Activated CD8-positive, alpha-beta memory T cell treated with anti-CD3 and anti-CD28 coated beads, Interleukin-2, amount 50 U/mL, for 48 hours (primary cell): ENCODE measurements around the gene SLC41A3.
A peak's percentile ranks its signal among the peaks of the same experiment; 100 is the strongest.
"Not testable (repeated sequence)": the region's sequence is repeated elsewhere in the genome, so short reads cannot be mapped to it uniquely, and the experiment has no call there.

Experiments
- DNase-seq: peaks from one replicate; pipeline ENCODE4 v3.0.0-alpha.2; 2020

SLC41A3 gene

GRCh38 chr3:125984951-125985350, 99.0 kb downstream of the SLC41A3 start:
- DNase-seq: not testable (repeated sequence)

- DNase-seq: not testable (repeated sequence)
Observed at GRCh38 chr3:125977104-125977503, 106.8 kb downstream of the SLC41A3 start.

DNA sequence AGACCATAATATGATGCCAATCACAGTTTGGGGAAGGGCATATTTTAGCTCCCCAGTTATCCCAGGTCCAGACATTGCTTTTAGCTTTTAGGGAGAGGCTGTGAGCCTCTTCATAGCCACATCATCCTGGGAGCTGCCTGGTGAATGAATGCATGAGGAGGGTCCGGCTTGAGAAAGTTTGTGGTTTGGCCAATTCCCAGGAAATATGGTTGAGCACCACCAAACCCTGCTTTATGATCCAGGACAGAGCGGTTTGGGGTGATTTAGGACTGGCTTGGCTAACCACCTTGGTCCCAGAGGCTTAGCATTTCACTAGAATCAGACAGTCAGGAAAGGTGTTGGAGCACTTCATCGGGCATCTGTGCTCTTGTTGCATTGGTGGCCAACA, 107.9 kb downstream of the SLC41A3 start:
- DNase-seq: not testable (repeated sequence)

DNA sequence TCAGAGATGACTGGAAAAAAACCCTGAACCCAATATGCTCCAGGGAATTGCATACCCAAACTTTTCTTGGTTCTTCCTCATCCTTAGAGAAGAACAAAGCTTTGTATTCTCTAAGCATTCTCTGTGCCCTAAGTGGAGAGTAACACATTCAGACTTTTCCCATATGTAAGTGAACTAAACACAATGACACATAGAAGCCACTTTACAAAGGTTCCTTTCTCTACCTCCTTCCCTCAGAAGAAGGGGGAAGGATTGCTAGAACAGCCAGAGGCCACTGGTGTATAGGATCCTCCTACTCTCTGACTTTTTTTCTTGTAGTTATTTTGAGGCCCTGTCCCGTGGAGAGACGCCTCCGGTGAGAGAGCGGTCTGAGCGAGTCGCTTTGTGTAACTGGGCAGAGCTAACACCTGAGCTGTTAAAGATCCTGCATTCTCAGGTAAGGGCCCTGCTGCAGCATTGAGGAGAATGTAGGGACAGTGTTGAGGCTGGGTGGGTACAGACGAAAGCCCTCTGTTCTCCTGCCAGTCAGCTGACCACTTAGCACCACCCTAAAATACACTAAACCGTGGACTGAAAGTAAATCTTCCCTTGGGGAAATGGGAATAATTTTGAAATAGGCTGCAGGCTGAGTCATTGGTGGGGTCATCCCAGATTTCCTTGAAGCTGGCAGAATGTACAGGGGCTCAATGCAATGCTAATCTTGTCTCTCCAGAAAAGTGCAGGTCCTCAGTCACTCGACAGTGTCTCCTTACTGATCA, 108.5 kb downstream of the SLC41A3 start:
- DNase-seq: not testable (repeated sequence)

GRCh38 chr3:125971997-125972944, 111.7 kb downstream of the SLC41A3 start:
- peak; percentile 56 for DNase-seq

DNA sequence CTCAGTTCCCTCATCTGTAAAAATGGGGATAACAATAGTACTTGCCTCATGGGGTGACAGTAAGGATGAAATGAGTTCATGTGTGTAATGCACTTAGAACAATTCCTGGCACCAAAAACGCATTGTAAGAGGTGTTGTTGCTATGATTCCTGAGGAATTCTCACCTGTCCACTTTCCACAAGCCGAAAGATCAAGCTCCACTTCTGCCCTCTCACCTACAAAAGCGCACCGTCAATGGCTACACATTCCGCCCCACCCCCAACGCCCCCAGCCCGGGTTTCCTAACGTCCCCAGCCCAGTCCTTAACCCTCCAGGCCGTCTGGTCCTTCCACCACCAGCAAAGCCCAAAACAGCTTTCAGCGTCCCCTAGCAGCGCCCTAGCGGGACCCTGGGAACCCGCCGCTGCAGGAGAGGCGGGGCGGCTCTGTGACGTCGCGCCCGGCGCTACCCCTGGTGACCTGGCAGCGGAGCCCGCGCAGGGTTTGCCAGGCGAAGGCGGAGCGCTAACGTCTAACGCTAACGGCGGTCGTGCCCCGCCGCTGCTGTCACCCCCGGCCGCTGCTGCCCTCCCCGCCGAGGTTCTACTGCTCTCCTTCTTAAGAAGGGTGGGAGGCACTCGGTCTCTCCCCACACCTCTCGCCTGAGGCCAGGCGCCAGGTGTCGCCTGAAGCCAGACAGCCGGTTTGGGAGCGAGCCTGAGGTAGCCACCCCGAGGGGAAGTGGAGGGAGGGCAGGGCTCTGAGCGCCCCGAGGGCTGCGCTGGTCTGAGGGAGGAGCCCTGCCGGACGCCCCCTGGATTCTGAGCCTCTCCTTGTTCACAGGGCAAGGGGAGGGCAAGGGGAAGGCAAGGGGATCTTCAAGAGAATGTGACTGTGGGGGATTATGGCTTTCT, 115.0 kb downstream of the SLC41A3 start, which contains the start of gene ROPN1B:
Gene ROPN1B, plus strand, starts transcription at position 478 of the 892 bp plus-strand sequence. CDS start 2,877 bp downstream, outside the sequence.
- DNase-seq: not testable (repeated sequence)

DNA sequence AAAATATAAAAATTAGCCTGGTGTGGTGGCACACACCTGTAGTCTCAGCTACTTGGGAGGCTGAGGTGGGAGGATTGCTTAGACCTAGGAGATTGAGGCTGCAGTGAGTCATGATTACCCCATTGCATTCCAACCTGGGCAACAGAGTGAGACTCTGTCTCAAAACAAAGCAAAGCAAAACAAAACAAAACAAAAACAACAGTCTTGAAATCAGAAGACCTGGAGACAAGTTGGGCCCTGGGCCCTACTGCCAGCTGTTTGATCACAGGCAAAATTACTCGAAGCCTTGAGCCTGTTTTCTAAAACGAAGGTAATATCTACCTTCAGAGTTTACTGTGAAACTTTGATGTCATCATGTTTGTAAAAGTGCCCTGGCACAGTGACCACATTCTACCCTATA, 115.8 kb downstream of the SLC41A3 start:
- not testable (repeated sequence) for DNase-seq

DNA sequence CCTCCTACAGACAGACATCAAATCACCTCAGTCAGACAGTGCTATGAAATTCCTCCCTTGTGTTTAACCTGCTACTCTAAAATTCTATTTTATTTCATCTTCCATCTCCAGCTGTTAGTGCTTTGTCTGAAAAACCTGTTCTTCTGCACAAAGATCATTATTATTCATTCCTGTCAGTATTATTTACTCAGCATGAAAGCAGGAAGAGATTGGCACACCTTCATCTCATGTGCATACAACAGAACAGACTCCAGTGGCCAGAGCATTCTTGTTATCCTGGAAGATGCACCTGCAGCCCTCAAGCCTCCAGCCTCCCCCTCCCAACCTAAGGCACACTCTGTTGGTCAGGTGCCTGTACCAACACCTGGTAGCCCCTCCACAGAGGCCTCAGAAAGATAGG, 116.8 kb downstream of the SLC41A3 start:
- DNase-seq: no peak

- DNase-seq: no peak
Observed at GRCh38 chr3:125965505-125965904, 118.4 kb downstream of the SLC41A3 start.

GRCh38 chr3:125963834-125964233, 120.1 kb downstream of the SLC41A3 start:
- DNase-seq: not testable (repeated sequence)

DNA sequence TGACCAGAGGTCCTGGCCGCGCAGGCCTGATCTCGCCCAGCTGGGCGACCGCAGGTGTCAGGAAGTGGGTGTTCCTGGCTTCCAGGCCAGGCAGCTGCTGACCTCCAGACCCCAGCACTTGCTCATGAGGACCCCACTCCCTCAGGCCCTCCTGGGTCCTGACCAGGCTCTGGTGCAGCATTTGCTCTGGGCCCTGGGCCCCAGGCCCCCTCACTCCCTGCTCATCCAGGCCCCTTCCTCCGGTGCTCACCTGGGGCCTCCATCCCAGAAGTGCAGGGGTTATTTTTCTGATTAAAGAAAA, 122.7 kb downstream of the SLC41A3 start:
- DNase-seq: no peak

DNA sequence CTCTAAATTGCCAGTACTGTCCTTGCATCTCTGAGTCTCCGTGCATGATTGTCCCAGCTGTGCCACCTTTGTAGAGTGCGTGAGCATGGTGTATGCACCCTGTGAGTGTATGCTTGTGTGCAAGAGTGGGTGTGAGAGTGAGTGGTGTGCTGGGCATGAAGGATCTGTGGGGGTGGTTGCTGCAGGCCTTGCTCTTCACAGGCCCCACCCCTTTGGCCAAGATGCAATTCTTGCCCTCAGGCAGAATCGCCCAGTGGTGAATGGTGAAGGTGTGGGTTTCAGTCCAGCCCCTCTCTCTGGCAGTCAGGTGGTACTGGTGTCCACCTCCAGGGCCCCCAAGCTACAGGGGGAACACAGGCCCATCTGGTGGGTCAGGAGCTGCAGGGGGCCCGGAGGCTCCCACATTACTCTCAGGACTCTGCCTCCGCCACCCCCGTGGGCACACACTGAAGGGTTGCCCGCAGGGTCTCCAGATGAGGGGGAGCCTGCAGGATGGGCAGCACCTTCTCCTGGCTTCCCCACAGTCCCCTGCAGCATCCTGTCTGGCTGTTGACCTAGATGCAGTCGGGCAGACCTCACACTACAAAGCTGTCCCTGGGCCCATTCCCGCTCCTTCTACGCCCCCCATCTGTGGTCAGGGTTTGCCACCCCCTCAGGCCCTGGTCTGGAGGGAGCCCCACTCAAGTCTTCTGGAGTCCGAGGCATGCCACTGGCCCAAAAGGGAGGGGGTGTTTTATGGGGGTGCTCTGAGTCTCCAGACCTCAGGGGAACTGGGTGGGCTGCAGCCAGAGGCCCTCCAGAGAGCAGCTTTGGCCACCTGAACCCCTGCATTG, 123.3 kb downstream of the SLC41A3 start:
- no peak for DNase-seq

- DNase-seq: no peak
Observed at GRCh38 chr3:125960066-125960424, 123.9 kb downstream of the SLC41A3 start.

- DNase-seq: no peak
Observed at GRCh38 chr3:125959317-125960065, 124.4 kb downstream of the SLC41A3 start.

- no peak for DNase-seq
Observed at GRCh38 chr3:125958511-125959316, 125.2 kb downstream of the SLC41A3 start.

DNA sequence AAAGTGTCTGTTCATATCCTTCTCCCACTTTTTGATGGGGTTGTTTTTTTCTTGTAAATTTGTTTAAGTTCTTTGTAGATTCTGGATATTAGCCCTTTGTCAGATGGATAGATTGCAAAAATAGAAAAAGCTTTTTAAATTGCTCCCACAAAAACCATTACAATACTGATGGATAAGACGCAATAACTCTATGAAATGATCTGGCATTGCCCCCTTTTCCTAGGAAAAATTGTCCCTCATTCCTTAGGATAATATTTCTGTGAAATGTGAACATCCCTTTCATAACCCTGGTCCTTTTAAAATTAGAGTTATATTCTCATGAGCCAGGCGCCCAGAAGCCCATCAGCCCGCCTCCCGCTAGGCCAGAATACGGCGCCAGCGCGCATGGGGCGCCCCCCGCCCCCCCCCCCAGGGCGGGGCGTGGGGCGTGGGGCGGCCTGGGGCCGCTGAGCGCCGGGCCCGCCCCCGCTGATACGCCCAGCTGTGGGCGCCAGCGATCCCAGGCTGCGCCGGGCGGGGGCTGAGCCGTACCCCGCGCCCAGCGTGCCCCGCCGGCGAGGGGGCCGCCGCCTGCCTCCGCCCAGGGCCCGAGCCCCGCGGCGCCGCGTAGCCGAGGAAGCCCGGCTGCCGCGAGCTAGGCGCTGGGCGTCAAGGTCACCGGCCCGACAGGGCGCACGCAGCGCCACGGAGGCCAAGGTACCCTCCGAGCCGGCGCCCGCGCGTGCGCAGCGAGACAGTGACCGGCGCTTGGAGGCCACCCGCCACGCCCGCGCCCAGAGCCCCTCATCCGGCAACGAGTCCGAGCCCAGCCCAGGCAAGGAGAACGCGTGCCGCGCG, 126.0 kb downstream of the SLC41A3 start:
- DNase-seq: no peak

- DNase-seq: not testable (repeated sequence)
Observed at GRCh38 chr3:125957020-125957419, 126.9 kb downstream of the SLC41A3 start.
